Esophagus muscularis mucosa (tissue), 4 donors: ENCODE data around the gene LSMEM2.

Experiments used
- EP300 ChIP-seq: sonication (generic); formaldehyde crosslinking; IDR thresholded peaks from one replicate; pipeline ENCODE4 v1.6.1; 2017; ENCODE audit warnings: antibody characterized with exemption
- POLR2A ChIP-seq: fragments of 450-650 bp; IDR thresholded peaks from one replicate; pipeline ENCODE4 v1.6.1; 2017; ENCODE audit warnings: antibody characterized with exemption, moderate library complexity, mild to moderate bottlenecking, low read depth
- POLR2AphosphoS5 ChIP-seq, 2 donors: sonication (generic); formaldehyde crosslinking; IDR thresholded peaks; one replicate each; pipeline ENCODE4 v1.6.1; 2017; ENCODE audit warnings: antibody characterized with exemption in 2 of 2
- TF ChIP-seq, protein P1 (sequence below), 3 experiments: fragments of 200-600 bp in 2 of 3; fragments of 450-650 bp in 1 of 3; sonication (generic) in 2 of 3; IDR thresholded peaks; one replicate each; pipeline ENCODE4 v1.5.1; 2017 to 2019; ENCODE audit warnings: antibody characterized with exemption in 3 of 3, mild to moderate bottlenecking in 2 of 3, moderate library complexity in 1 of 3

DNA sequence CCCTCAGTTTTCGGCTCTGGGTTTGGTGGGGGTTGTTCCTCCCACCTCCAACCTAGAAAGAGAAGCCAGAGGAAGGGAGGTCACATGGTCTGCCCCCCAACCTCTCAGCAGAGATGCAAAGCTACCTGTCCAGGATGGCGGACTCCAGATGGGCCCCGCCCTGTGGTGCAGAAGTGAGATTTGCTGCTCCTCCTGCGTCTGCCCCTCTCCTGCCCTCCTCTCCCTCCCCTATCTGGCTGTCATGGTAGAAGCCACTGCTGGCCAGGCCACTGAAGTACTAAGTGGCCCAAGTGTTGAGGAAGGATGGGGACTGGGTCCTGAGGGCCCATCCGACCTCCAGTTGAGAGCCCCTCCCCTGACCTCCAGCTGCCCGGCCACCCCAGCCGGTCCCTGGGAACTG lies 12.1 kb upstream of the LSMEM2 start:
- TF ChIP-seq POLR2A: no peak
- TF ChIP-seq, protein P1, sequence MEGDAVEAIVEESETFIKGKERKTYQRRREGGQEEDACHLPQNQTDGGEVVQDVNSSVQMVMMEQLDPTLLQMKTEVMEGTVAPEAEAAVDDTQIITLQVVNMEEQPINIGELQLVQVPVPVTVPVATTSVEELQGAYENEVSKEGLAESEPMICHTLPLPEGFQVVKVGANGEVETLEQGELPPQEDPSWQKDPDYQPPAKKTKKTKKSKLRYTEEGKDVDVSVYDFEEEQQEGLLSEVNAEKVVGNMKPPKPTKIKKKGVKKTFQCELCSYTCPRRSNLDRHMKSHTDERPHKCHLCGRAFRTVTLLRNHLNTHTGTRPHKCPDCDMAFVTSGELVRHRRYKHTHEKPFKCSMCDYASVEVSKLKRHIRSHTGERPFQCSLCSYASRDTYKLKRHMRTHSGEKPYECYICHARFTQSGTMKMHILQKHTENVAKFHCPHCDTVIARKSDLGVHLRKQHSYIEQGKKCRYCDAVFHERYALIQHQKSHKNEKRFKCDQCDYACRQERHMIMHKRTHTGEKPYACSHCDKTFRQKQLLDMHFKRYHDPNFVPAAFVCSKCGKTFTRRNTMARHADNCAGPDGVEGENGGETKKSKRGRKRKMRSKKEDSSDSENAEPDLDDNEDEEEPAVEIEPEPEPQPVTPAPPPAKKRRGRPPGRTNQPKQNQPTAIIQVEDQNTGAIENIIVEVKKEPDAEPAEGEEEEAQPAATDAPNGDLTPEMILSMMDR (IDR thresholded peaks at IDR 0.05): no peak
- no peak for TF ChIP-seq POLR2AphosphoS5 (IDR thresholded peaks at IDR 0.05)
- TF ChIP-seq EP300: no peak
